Measurements from ENCODE around the gene C2orf42. TPM values are rescaled to one million over a fixed set of nuclear protein-coding genes. Genes with fewer than 3 reads are reported as not detected.

C2orf42 gene
- total RNA-seq, result 30.4 TPM

DNA sequence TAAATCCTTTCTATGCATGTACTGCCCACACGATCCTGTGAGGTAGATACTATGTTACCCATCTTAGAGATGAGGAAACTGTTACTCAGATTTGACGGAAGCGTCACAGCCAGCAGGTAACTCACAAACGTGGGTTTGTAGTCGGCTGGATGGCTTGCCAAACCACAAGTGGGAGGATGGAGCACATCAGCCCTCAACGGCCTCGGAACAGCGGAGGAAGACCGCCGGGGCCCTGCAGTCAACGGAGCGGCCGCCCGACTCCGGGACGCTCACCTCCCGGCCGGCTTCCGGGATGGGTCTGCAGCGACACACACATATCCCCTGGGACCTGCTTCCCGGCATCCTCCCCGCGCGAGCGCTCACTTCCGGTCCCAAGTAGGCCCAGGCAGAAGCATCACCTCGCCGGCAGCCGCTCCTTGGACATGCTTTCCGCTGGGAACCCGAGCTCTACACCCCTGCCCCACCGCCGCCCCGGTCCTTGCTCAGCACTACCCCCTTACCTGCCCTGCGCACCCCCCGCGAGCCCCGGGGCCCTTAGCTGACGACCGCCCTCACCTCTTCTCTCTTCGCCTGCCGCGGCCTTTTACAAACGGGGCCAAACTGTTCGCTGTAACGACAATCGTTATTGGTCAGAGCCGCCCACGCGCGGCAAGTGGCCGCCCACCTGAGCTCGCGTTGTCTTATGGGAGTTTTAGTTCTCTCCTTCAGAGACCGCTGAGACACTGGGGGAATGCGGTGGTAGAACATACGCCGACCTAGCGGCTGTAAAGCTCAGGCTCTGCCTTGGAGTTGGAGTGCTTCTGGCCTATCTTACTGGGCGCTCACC lies at the start of gene C2orf42:
C2orf42 (minus strand) TSS at position 602 of the 826 bp plus-strand sequence. CDS start 9,034 bp downstream, outside the sequence.

Other genes starting within 250 kb of the C2orf42 start
- 4.3 TPM for gene ASPRV1, start 229.4 kb downstream of the C2orf42 start, total RNA-seq
- 101 TPM for gene PCBP1, start 103.5 kb downstream of the C2orf42 start, total RNA-seq
- 543 TPM for gene TIA1, start 57.6 kb upstream of the C2orf42 start, total RNA-seq
- 90.8 TPM for gene PCYOX1, start 67.1 kb upstream of the C2orf42 start, total RNA-seq
- gene SNRPG, start 102.7 kb upstream of the C2orf42 start, total RNA-seq, result 105 TPM
- 40.7 TPM for gene FAM136A, start 111.0 kb upstream of the C2orf42 start, total RNA-seq

All from camera-type eye (tissue), 1 donor.